Pulmonary artery endothelial cell (primary cell): ENCODE results near the gene TRAPPC2L. TPM values are rescaled to one million over a fixed set of nuclear protein-coding genes. Genes with fewer than 3 reads are reported as not detected.

Experiments used
- DNase-seq: peaks from one replicate; pipeline ENCODE4 v3.0.0-alpha.2; 2011; ENCODE audit warnings: low read depth, low spot score
- total RNA-seq: library from RNA; depleted of rRNA; stranded (reverse); fragments of >200 nt; gene quantifications from 2 replicates; pipeline ENCODE4 v1.2.3, GENCODE V29; 2014

The TRAPPC2L gene
- total RNA-seq, 1 donor from 2014 or later: 62.0 TPM

GRCh38 chr16:88859381-88860091, 2.6 kb downstream of the TRAPPC2L start:
- no peak for DNase-seq

GRCh38 chr16:88861359-88861758, 4.4 kb downstream of the TRAPPC2L start:
- DNase-seq: no peak

- no peak for DNase-seq
Observed at GRCh38 chr16:88862968-88863367, 6.0 kb downstream of the TRAPPC2L start.

- DNase-seq: no peak
Observed at GRCh38 chr16:88863426-88863825, 6.5 kb downstream of the TRAPPC2L start.

GRCh38 chr16:88864099-88864498, 7.2 kb downstream of the TRAPPC2L start:
- DNase-seq: no peak

GRCh38 chr16:88864521-88864920, 7.6 kb downstream of the TRAPPC2L start:
- DNase-seq: no peak

GRCh38 chr16:88865310-88865709, 8.4 kb downstream of the TRAPPC2L start:
- DNase-seq: no peak

- DNase-seq: no peak
Observed at GRCh38 chr16:88865742-88866141, 8.8 kb downstream of the TRAPPC2L start.

GRCh38 chr16:88866151-88866920, 9.4 kb downstream of the TRAPPC2L start, which contains the start of gene PABPN1L:
TSS of gene PABPN1L (minus strand) at chr16:88866660. CDS start at chr16:88866606, 54 bp downstream.
- DNase-seq: no peak

- no peak for DNase-seq
Observed at GRCh38 chr16:88867581-88868246, 10.8 kb downstream of the TRAPPC2L start.

GRCh38 chr16:88868974-88869672, 12.2 kb downstream of the TRAPPC2L start:
- DNase-seq: no peak

- DNase-seq: no peak
Observed at GRCh38 chr16:88869673-88869980, 12.7 kb downstream of the TRAPPC2L start.

- DNase-seq: no peak
Observed at GRCh38 chr16:88870608-88871348, 13.9 kb downstream of the TRAPPC2L start.

- no peak for DNase-seq
Observed at GRCh38 chr16:88871349-88871702, 14.4 kb downstream of the TRAPPC2L start.

GRCh38 chr16:88871730-88872416, 14.9 kb downstream of the TRAPPC2L start:
- DNase-seq: no peak

GRCh38 chr16:88872650-88873331, 15.9 kb downstream of the TRAPPC2L start:
- DNase-seq: no peak

GRCh38 chr16:88874938-88875599, 18.1 kb downstream of the TRAPPC2L start:
- DNase-seq: no peak

- no peak for DNase-seq
Observed at GRCh38 chr16:88875703-88876234, 18.8 kb downstream of the TRAPPC2L start.

- no peak for DNase-seq
Observed at GRCh38 chr16:88876942-88877526, 20.1 kb downstream of the TRAPPC2L start.
